Measurements from ENCODE around the gene TJAP1. TPM values are rescaled to one million over a fixed set of nuclear protein-coding genes. Genes with fewer than 3 reads are reported as not detected.
A peak's percentile ranks its signal among the peaks of the same experiment; 100 is the strongest.

Gene TJAP1
- total RNA-seq, 1 donor from 2014 or later: 24.1 TPM

- Histone ChIP-seq H3K4me1 (peaks cover 68% of the 10 kb centered on the region), H3K9me3 (replicated peaks) (no peaks in the 10 kb centered on the region), H3K4me3 (no peak overlapping the region), H3K27me3 (ENCODE audit: low read depth) (no peaks in the 10 kb centered on the region), H3K27ac (replicated peaks) (no peak overlapping the region), H3K36me3 (peaks cover 2% of the 10 kb centered on the region)
- intact Hi-C loops (cut with micrococcal nuclease): no loop called here
- DNase-seq: no peak
- TF ChIP-seq CTCF (IDR thresholded peaks at IDR 0.05; ENCODE audit: borderline replicate concordance): no peak
Measured at GRCh38 chr6:43481591-43482236, 4.3 kb downstream of the TJAP1 start.

- no peak for TF ChIP-seq CTCF (IDR thresholded peaks at IDR 0.05; ENCODE audit: borderline replicate concordance)
- intact Hi-C loops (cut with micrococcal nuclease): no loop called here
- Histone ChIP-seq H3K27me3 (ENCODE audit: low read depth) (no peaks in the 10 kb centered on the region), H3K4me1 (peaks cover 15% of the 10 kb centered on the region), H3K4me3 (no peak overlapping the region), H3K27ac (replicated peaks) (peak overlapping the region; percentile 4), H3K9me3 (replicated peaks) (no peaks in the 10 kb centered on the region), H3K36me3 (no peaks in the 10 kb centered on the region)
- no peak for DNase-seq
Measured at GRCh38 chr6:43488667-43489276, 11.4 kb downstream of the TJAP1 start.

- Histone ChIP-seq H3K4me3 (no peak overlapping the region), H3K27ac (replicated peaks) (peak overlapping the region; percentile 4), H3K36me3 (no peaks in the 10 kb centered on the region), H3K27me3 (ENCODE audit: low read depth) (no peaks in the 10 kb centered on the region), H3K4me1 (peaks cover 15% of the 10 kb centered on the region), H3K9me3 (replicated peaks) (no peaks in the 10 kb centered on the region)
- DNase-seq: no peak
- intact Hi-C loops (cut with micrococcal nuclease): loop anchor here (5.0 to 10.0 kb wide), 2 partner anchors 37 to 105 kb away; no protein-coding TSS in a partner anchor
- no peak for TF ChIP-seq CTCF (IDR thresholded peaks at IDR 0.05; ENCODE audit: borderline replicate concordance)
Measured at GRCh38 chr6:43489277-43490072, 12.1 kb downstream of the TJAP1 start.

GRCh38 chr6:43490523-43490939 is 13.2 kb downstream of the TJAP1 start:
- no peak for DNase-seq
- H3K27ac ChIP-seq (replicated peaks): no peak overlapping the region
- no peaks in the 10 kb centered on the region for H3K27me3 ChIP-seq (ENCODE audit: low read depth)
- TF ChIP-seq CTCF (IDR thresholded peaks at IDR 0.05; ENCODE audit: borderline replicate concordance): no peak
- intact Hi-C loops (cut with micrococcal nuclease): loop anchor here (5.0 to 10.0 kb wide), 2 partner anchors 38 to 106 kb away; no protein-coding TSS in a partner anchor
- no peaks in the 10 kb centered on the region for H3K9me3 ChIP-seq (replicated peaks)
- H3K4me3 ChIP-seq: no peak overlapping the region
- H3K36me3 ChIP-seq: no peaks in the 10 kb centered on the region
- peaks cover 8% of the 10 kb centered on the region for H3K4me1 ChIP-seq

Data from left ventricle myocardium inferior (tissue), 1 donor.